SU-DHL-6 (cell line): ENCODE data around the gene HK2.

Source experiments
- H2AFZ ChIP-seq: fragments of 200-600 bp; sonication (generic); 2 replicates; pipeline ENCODE4 v1.6.1; 2014; ENCODE audit warnings: low read depth, mild to moderate bottlenecking, moderate library complexity, mixed read lengths, antibody characterized with exemption, low read length; ENCODE audit not compliant: severe bottlenecking
- H3F3A ChIP-seq: fragments of 200-600 bp; shearing (Covaris generic); 2 replicates; pipeline ENCODE4 v1.6.0; 2016; ENCODE audit warnings: antibody characterized with exemption, mild to moderate bottlenecking; ENCODE audit not compliant: insufficient read depth
- H3K27ac ChIP-seq: fragments of 200-600 bp; sonication (generic); 2 replicates; pipeline ENCODE4 v1.5.1; 2016; ENCODE audit warnings: low read depth, mild to moderate bottlenecking, low read length, moderate library complexity, mixed read lengths
- H3K27me3 ChIP-seq: fragments of 200-600 bp; sonication (generic), shearing (Covaris generic); 2 replicates; pipeline ENCODE4 v1.6.0; 2014; ENCODE audit warnings: mild to moderate bottlenecking, low read length
- H3K36me3 ChIP-seq: fragments of 200-600 bp; sonication (generic); 2 replicates; pipeline ENCODE4 v1.6.1; 2014; ENCODE audit warnings: mild to moderate bottlenecking, low read length, mixed read lengths
- H3K4me2 ChIP-seq: fragments of 300-600, 200-600 bp; shearing (Covaris generic), sonication (generic); 2 replicates; pipeline ENCODE4 v1.6.0; 2014; ENCODE audit warnings: low read length, low read depth, mild to moderate bottlenecking; ENCODE audit not compliant: poor library complexity, severe bottlenecking
- H3K4me3 ChIP-seq: fragments of 200-600 bp; sonication (generic); 2 replicates; pipeline ENCODE4 v1.5.1; 2014; ENCODE audit warnings: antibody characterized with exemption, low read length, mild to moderate bottlenecking, mixed read lengths; ENCODE audit not compliant: insufficient read depth, poor library complexity, severe bottlenecking
- H3K79me2 ChIP-seq: fragments of 200-600 bp; sonication (generic); 2 replicates; pipeline ENCODE4 v1.6.1; 2014; ENCODE audit warnings: mild to moderate bottlenecking, low read length, moderate library complexity; ENCODE audit not compliant: insufficient read depth
- H3K9ac ChIP-seq: fragments of 200-600 bp; sonication (generic); 2 replicates; pipeline ENCODE4 v1.7.0; 2014; ENCODE audit warnings: mild to moderate bottlenecking, low read length
- H3K9me2 ChIP-seq: fragments of 200-600 bp; sonication (generic); replicated peaks from 2 replicates; pipeline ENCODE4 v1.6.1; 2014; ENCODE audit warnings: low read length; ENCODE audit not compliant: insufficient read depth
- H3K9me3 ChIP-seq: fragments of 200-600 bp; sonication (generic); 2 replicates; pipeline ENCODE4 v1.6.1; 2014; ENCODE audit warnings: low read length, mixed read lengths; ENCODE audit not compliant: insufficient read depth
- H4K20me1 ChIP-seq: fragments of 200-600 bp; sonication (generic); 2 replicates; pipeline ENCODE4 v1.6.1; 2014; ENCODE audit warnings: low read depth, mild to moderate bottlenecking, antibody characterized with exemption, low read length, moderate library complexity, mixed read lengths
- EZH2phosphoT487 ChIP-seq: fragments of 200-600 bp; sonication (generic), shearing (Covaris generic); conservative IDR thresholded peaks from 2 replicates; pipeline ENCODE4 v1.6.1; 2018; ENCODE audit warnings: mild to moderate bottlenecking, antibody characterized with exemption, low read length, moderate library complexity, mixed read lengths
- TF ChIP-seq, protein P1 (sequence below): fragments of 200-600 bp; sonication (generic); IDR thresholded peaks from one replicate; pipeline ENCODE4 v1.5.1; 2017; ENCODE audit warnings: antibody characterized with exemption, mild to moderate bottlenecking, low read length, moderate library complexity; ENCODE audit not compliant: insufficient read depth, poor library complexity, severe bottlenecking

The HK2 gene

DNA sequence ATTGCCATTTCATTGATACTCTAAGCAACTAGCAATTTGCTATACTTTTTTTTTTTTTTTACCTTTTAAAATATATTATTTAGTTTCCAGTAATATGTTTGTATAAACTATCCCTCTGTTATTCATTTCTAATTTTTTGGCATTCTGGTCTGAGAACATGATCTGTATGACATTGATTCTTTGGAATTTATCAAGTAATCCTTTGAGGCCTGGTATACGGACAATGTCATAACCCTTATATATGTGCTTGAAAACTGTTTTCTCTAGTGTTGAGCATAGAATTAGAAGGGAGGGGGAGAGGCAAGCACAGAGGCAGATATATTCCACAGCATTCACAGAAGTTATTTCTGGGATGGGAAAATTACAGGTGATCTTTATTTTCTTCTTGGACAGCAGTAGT is 76.3 kb downstream of the HK2 start:
- Histone ChIP-seq H2AFZ (no peak overlapping the region), H3F3A (no peaks in the 10 kb centered on the region), H4K20me1 (no peaks in the 10 kb centered on the region), H3K9me2 (no peaks in the 10 kb centered on the region), H3K4me2 (no peak overlapping the region), H3K27me3 (no peaks in the 10 kb centered on the region), H3K79me2 (no peaks in the 10 kb centered on the region), H3K27ac (no peak overlapping the region), H3K9me3 (no peaks in the 10 kb centered on the region), H3K4me3 (no peak overlapping the region), H3K9ac (no peak overlapping the region), H3K36me3 (no peaks in the 10 kb centered on the region)
- no peak for TF ChIP-seq EZH2phosphoT487
- TF ChIP-seq, protein P1, sequence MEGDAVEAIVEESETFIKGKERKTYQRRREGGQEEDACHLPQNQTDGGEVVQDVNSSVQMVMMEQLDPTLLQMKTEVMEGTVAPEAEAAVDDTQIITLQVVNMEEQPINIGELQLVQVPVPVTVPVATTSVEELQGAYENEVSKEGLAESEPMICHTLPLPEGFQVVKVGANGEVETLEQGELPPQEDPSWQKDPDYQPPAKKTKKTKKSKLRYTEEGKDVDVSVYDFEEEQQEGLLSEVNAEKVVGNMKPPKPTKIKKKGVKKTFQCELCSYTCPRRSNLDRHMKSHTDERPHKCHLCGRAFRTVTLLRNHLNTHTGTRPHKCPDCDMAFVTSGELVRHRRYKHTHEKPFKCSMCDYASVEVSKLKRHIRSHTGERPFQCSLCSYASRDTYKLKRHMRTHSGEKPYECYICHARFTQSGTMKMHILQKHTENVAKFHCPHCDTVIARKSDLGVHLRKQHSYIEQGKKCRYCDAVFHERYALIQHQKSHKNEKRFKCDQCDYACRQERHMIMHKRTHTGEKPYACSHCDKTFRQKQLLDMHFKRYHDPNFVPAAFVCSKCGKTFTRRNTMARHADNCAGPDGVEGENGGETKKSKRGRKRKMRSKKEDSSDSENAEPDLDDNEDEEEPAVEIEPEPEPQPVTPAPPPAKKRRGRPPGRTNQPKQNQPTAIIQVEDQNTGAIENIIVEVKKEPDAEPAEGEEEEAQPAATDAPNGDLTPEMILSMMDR, result no peak

DNA sequence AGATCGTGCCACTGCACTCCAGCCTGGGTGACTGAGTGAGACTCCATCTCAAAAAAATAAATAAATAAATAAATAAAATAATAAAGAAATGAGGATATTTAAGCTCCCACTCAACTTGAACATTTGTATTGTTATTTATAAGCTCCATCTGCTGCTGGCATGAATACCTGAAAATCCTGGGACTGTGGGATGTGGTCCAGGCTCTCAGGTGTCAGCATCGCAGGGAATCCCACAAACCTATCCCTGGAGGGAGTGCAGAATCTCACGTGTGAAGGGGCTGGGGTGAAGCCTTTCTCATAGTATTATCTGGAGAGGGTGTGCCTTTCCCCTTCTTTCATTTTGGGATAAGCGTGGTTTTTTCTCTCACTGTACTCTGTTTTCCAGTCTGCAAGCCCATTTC is 77.1 kb downstream of the HK2 start:
- no peaks in the 10 kb centered on the region for H3F3A ChIP-seq
- H3K79me2 ChIP-seq, result no peaks in the 10 kb centered on the region
- no peak overlapping the region for H3K4me2 ChIP-seq
- no peak overlapping the region for H3K27ac ChIP-seq
- TF ChIP-seq, protein P1, result no peak
- no peak for TF ChIP-seq EZH2phosphoT487
- H3K9ac ChIP-seq, result no peak overlapping the region
- H2AFZ ChIP-seq, result no peak overlapping the region
- H4K20me1 ChIP-seq, result no peaks in the 10 kb centered on the region
- no peaks in the 10 kb centered on the region for H3K27me3 ChIP-seq
- no peak overlapping the region for H3K4me3 ChIP-seq
- no peaks in the 10 kb centered on the region for H3K9me2 ChIP-seq
- no peaks in the 10 kb centered on the region for H3K36me3 ChIP-seq
- no peaks in the 10 kb centered on the region for H3K9me3 ChIP-seq

DNA sequence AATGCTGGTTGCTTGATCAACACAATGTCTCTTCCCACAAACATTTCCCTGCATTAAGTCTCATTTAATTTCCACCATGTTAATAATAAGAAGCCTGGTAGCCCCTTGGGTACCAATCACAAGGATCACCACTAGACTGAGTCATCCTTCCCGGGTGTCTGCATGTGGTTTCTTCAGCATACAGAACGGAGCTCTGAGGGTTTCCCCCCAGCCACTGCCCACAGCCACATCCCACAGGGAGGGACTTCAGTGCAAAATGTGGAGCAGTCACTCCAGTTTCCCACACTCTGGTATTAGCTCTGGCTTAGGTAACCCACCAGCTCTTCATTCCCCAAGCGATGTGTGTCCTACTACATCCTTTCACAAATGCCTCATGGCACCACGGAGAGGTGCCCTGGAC is 81.8 kb downstream of the HK2 start:
- H3K79me2 ChIP-seq, result no peaks in the 10 kb centered on the region
- no peak overlapping the region for H2AFZ ChIP-seq
- TF ChIP-seq EZH2phosphoT487, result no peak
- TF ChIP-seq, protein P1, result no peak
- no peaks in the 10 kb centered on the region for H3K9me3 ChIP-seq
- H3K36me3 ChIP-seq, result no peaks in the 10 kb centered on the region
- no peaks in the 10 kb centered on the region for H4K20me1 ChIP-seq
- no peak overlapping the region for H3K9ac ChIP-seq
- H3K4me3 ChIP-seq, result no peak overlapping the region
- H3K27me3 ChIP-seq, result no peaks in the 10 kb centered on the region
- H3K27ac ChIP-seq, result no peak overlapping the region
- H3K9me2 ChIP-seq, result no peaks in the 10 kb centered on the region
- H3K4me2 ChIP-seq, result no peak overlapping the region
- H3F3A ChIP-seq, result no peaks in the 10 kb centered on the region

DNA sequence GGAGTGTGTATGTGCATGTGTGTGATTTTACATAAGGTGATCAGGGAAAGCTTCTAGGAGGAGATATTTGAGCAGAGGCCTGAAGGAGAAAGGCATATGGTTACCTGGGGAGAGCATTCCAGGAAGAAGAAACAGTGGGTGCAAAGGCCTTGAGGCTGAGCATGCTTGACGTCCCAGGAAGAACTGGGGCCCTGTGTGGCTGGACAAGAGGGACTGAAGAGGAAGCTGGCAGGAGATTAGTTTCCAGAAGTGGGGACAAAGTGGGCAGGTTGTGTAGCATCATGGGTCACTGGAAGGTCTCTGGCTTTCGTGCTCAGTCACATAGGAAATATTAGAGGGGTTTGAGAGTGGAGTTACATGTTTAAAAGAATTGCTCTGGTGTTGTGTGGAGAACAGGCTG is 82.5 kb downstream of the HK2 start:
- Histone ChIP-seq H3K27ac (no peak overlapping the region), H3F3A (no peaks in the 10 kb centered on the region), H3K4me2 (no peak overlapping the region), H2AFZ (no peak overlapping the region), H3K9me2 (no peaks in the 10 kb centered on the region), H3K79me2 (no peaks in the 10 kb centered on the region), H3K9ac (no peak overlapping the region), H3K9me3 (no peaks in the 10 kb centered on the region), H3K27me3 (no peaks in the 10 kb centered on the region), H3K4me3 (no peak overlapping the region), H4K20me1 (no peaks in the 10 kb centered on the region), H3K36me3 (no peaks in the 10 kb centered on the region)
- TF ChIP-seq, protein P1, result no peak
